Sciatic nerve (tissue), 2 donors: Measurements from ENCODE around the gene LRRC7. TPM values are rescaled to one million over a fixed set of nuclear protein-coding genes. Genes with fewer than 3 reads are reported as not detected.

Experiments used
- ATAC-seq: fragments of 200-7000 bp; cut with Tn5 transposase; one replicate; pipeline ENCODE4 v1.9.1; 2020; ENCODE audit warnings: mild to moderate bottlenecking, moderate library complexity
- DNase-seq: peaks from one replicate; pipeline ENCODE4 v3.0.0-alpha.2; 2020; ENCODE audit warnings: low spot score
- intact Hi-C: fragments of 100-400 bp; cut with DNase I; formaldehyde crosslinking; loops from one replicate; pipeline ENCODE4 v1.14.2; 2022
- total RNA-seq: library from RNA; stranded (reverse); fragmentation: NEBNext Ultra II Directional; extraction: Animal tissue kit (Norgen Biotek cat#: 25700); gene quantifications from one replicate; pipeline ENCODE4 v1.2.1, GENCODE V29; 2021
- donor health status: DM: no; HTN: no; CAD: no.
- donor health status: DM: no; HTN: no; CAD: no.

LRRC7 gene
- total RNA-seq, 1 donor from 2014 or later = 42.4 TPM

DNA sequence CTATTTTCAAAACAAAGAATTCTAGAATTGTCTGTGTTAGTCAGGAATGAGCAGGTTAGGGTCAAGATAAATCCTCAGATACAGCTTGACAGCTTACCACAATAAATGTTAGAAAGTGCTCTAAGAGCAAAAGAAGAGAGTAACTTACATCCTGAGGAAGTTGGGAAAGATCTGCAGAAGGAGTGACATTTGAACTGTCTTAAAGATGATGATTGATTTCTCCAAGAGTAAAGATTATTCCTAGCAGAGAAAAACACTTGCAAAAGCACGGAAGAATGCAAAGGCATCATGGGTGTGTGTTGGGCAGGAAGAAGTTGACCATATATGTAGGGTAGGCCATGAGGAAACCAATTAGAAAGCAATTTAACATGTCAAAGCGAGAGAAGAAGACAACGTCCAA lies 175.4 kb downstream of the LRRC7 start:
- DNase-seq (no peak), ATAC-seq (no peak)
- intact Hi-C loops = no loop called here

DNA sequence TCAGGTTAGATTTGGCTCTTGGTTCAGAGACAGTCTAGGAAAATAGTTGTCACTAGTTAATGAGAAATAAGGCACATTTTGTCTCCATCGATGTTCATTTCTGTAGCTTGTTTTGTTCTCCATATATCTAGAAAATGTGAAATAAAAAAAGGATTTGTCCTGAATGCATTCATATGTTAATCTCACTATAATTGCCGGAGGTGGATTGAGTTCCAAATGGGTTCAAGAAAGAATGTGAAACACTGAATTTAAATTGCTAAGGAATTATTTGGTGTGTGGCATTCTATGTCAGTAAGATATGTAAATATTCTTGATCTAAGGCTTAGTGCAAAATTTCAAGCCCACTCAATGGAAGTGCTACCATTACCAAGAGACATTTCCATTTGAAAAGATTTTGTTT lies 176.7 kb downstream of the LRRC7 start:
- ATAC-seq = no peak
- no peak for DNase-seq

DNA sequence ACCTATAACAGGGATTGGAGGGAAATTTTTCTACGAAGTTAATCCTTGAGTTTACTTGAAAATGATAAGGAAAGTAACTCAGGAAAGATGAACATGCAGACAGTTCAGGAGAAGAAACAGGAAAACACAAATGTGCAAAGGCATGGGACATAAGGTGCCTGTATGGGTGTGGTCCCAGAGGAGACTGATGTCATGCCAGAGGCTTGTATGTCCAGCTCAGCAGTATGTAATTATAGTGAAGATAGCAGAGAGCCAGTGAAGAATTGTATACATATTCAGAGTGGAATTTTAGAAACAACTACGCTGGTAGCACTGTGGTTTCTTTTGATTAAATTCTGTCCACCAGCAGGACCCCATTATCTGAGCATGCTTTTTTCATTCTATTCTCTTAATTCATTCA lies 179.5 kb downstream of the LRRC7 start:
- no peak for ATAC-seq
- DNase-seq = no peak

More for the DNA sequence above, 176.7 kb downstream of the LRRC7 start:
- intact Hi-C loops = no loop called here

DNA sequence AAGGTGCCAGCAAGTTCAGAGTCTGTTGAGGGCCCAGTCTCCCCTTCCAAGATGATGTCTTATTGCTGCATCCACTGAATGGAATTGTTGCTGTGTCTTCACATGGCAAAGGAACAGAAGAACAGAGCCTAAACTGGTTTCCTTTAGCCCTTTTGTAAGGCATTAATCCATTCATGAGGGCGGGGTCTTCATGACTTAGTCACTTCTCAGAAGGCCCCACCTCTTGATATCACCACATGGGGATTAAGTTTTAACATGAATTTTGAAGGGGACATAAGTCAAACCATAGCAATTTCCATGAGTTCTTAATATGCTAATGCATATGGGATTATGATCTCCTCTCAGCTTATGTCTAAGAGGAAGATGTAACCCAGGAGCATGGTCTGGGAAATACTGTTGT lies 182.9 kb downstream of the LRRC7 start:
- no peak for ATAC-seq
- no peak for DNase-seq
- intact Hi-C loops = no loop called here

More for the DNA sequence above, 179.5 kb downstream of the LRRC7 start:
- intact Hi-C loops = no loop called here

DNA sequence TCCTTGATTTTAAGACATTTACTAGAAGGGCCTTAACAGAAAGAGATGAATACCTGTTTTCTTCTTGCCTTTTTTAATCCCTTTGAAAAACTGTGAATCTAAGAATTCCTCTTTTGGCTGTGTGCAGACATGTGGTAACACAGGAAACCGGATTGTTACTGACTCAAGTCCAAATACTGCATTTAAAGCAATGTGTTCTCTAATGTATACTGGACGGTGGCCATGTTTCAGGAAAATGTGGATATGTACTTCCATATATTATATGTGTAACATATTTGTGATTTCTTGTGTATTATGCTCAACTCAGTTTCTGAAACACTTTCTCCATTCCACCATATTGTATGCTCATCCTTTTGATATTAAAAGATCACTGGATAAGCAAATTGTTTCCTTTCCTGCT lies 185.1 kb downstream of the LRRC7 start:
- no peak for ATAC-seq
- intact Hi-C loops = no loop called here

DNA sequence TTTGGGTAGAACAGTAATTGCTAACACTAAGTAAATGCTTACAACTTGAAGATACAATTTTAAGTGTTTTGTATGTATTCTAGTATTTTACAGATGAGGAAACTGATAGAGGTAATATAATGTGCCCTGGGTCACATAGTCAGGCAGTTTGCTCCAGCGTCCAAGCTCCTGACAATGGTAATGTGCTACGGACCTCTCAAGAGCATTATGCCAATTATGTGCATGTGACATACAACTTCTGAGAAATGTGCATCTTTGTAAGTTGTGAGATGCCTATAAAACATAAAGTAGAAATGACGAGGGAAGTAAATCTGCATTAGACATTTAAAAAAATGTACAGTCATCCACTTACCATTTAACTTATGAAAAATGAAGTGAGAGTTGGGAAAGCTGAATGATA lies 186.8 kb downstream of the LRRC7 start:
- DNase-seq = no peak
- intact Hi-C loops = no loop called here
- no peak for ATAC-seq

More for the DNA sequence above, 185.1 kb downstream of the LRRC7 start:
- DNase-seq = no peak

DNA sequence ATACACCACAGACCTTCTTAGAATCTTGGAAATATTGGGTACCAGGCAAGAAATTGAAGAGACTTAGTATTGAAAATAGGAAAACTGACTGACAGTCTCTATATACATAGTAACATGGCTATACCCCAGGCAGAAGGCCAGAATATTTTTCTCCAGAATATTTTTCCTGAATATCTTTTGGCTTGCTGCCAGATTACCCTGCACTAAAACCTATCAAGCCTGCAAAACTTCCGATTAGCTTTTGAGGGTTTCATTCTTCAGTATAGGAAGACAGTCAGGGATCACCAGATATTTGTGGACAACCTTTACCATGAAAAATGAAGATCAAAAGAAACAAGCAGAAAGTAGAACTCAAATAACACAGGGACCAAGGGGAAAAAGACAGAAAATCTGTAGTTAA lies 187.9 kb downstream of the LRRC7 start:
- ATAC-seq = no peak
- intact Hi-C loops = no loop called here
- DNase-seq = no peak

DNA sequence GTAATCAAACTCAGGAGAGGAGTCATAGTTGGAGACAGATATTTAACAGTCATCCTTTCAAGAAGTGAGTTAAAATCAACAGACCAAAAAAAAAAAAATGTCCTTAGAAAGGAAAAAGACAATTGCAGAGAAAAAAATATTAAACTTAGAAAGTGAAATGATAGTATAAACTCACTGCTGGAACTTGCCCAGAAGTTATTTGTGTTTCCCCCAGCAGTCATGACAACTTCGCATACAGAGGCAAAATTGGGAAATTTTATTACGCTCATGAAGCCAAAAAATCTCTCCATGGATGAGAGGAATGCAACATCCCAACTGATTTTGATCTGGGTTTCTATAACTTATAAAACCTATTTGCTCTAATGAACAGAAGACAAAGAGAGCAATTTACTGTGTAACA lies 198.2 kb downstream of the LRRC7 start:
- no peak for ATAC-seq
- intact Hi-C loops = no loop called here
- no peak for DNase-seq

DNA sequence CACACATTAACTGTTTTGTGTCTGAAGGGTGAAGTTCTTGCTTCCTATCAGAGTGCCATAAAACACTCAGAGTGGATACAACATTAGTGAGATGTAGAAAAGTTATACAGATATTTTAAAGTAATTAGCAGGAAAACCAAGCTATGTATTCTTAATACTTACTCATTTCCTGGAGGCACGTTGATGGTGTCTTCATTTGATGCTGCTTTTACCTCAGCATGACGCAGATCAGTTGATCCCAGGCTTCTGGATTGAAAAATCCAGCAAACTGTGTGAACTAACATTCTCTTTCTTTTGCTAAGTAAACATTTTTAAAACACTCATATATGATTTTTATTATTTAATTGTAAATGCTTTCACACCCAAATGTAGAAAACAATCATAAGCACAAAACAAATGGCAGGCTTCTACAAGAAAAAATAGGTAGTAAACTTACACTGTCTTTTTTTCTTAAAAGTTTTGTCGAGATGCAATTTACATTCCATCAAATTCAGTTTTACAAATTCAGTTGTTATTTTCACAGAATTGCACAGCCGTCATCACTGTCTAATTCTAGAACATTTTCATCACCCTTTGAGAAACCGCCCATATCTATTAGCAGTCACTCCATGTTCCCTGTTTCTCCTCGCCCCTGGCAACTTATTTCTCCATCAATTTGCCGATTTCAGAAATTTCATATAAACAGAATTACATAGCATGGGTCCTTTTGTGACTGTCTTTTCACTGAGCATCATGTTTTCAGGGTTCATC lies 198.9 kb downstream of the LRRC7 start:
- DNase-seq (no peak), ATAC-seq (no peak)
- intact Hi-C loops = no loop called here

DNA sequence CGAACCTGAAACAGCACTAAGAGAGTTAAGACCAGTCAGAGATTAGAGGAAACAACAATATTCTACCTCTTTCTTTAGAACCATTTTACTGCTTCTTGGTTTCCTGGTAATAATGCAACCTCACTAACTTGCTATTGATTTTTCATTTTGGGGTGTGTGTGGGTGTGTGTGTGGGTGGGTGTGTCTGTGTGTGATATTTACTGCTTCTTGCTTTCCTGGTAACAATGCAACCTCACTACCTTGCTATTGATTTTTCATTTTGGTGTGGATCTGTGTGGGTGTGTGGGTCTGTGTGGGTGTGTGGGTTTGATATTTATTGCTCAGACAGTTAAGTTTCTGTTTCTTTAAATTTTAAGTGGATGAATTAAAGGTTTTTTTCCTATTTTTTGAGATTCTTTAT lies 208.8 kb downstream of the LRRC7 start:
- DNase-seq (no peak), ATAC-seq (no peak)
- intact Hi-C loops = no loop called here

DNA sequence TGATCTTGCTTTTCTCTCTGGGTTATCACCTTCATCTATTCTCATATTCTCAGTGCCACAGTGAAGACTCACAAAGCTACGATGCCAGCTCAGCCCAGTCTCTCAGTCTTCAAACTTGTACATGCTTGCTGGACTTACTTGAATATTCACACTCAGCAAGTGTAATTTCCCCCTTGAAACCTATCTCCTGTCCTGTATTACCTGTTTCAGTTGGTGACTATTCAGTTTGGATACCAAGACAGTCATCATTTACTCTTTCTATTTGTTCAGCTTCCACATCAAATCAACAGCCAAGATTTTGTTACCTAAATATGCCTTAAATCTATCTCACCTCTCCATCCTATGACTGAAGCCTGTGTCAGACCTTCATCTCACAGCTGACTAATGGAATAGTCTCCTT lies 209.7 kb downstream of the LRRC7 start:
- ATAC-seq (no peak), DNase-seq (no peak)
- intact Hi-C loops = no loop called here

DNA sequence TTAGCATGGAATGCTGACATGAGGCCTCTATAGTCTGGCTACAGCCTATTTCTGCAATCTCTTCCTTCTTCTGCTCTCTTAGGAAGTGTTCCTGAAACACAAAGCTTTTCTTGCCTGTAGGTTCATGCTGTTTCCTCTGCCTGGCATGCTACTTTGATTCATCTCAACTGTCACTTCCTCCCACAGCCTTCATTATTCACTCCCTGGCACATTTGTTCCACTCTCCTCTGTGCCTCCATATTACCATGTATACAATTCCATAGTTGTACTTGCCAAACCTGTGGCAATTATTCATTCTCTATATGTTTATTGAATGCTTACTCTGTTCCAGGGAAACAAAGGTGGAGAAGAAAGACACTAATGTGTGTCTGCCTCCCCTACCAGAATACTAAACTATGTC lies 210.2 kb downstream of the LRRC7 start:
- no peak for ATAC-seq
- intact Hi-C loops = no loop called here
- DNase-seq = no peak

DNA sequence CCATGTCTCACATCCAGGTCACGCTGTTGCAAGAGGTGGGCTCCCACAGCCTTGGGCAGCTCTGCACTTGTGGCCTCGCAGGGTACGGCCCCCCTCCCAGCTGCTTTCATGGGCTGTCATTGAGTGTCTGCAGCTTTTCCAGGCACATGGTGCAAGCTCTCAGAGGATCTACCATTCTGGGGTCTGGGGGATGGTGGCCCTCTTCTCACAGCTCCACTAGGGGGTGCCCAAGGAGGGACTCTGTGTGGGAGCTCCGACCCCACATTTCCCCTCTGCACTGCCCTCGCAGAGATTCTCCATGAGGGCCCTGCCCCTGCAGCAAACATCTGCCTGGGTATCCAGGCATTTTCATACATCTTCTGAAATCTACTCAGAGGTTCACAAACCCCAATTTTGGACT lies 219.4 kb downstream of the LRRC7 start:
- no peak for ATAC-seq
- DNase-seq = no peak
- intact Hi-C loops = no loop called here

DNA sequence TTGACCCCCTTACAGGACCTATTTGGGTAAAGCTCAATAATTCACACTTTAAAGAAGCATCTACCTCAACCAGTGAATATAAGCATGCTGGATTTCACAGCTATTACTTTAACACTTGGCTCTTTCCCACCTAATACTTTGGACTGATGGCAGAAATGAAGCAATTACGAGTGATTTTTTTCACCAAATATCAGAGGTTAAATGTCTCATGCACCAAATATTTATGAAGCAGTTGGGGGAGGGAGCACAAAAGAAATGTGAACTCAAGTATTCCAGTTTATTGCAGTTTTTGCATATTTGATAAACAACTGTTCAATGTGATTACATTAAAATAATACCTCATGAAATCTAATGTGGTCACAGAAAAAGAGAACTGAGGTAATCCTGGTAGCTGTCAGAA lies 223.6 kb downstream of the LRRC7 start:
- DNase-seq (no peak), ATAC-seq (no peak)
- intact Hi-C loops = no loop called here

DNA sequence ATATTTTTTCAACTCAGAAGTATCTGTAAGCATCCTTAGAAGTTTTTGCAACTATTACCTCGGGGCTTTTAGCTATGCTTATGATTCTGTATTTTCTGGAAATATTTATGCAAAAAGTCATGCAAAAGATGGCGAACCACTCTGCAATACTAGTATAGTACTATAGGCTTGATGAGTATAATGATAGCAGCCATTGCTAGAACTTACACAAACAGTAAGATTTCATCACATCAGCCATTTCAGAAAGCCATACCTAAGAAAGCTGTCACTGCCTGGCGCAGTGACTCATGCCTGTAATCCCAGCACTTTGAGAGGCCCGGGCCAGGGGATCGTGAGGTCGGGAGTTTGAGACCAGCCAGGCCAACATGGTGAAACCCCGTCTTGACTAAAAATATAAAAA lies 227.1 kb downstream of the LRRC7 start:
- ATAC-seq = no peak
- intact Hi-C loops = no loop called here
- DNase-seq = no peak

DNA sequence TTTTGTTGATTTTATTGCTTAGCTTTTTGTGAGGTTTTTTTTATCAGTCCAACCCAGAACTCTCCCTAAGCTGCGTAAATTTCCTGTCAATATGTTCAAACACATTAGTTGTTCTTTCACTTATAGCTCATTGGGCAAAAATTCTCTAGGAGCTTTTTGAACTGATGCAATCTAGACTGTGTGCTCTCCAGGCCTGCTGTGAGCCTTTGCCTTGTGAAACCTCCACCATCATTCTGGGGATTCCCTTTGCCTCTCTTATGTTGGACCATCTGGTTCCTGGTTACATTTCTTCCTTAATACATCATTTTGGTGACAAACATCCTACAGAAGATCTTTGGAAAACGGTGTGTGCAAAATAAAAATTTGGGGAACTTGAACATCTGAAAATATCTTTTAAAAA lies 247.2 kb downstream of the LRRC7 start:
- ATAC-seq = no peak
- intact Hi-C loops = loop anchor here (10.0 kb wide), 1 partner anchor 490 kb away; no protein-coding TSS in a partner anchor

DNA sequence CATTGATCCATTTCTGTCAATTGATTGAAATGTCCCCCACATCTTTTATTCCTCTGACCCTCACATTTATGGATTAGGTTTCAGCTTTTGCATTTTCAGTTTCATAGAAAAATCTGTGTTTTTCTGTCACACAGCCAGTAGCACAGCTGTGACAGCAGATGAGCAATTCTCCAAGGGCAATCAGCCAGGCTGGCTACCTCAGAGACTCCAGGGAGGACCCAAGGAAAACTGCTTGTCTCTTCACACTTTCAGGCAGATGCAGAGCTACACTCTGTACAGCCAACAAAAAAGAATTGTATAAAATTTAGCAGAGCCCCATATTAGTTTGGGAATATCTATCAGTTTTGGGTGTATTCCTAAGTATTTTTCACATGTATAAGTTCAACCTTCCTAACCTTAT lies 257.2 kb downstream of the LRRC7 start:
- ATAC-seq = no peak
- intact Hi-C loops = no loop called here
- no peak for DNase-seq

More for the DNA sequence above, 247.2 kb downstream of the LRRC7 start:
- DNase-seq = no peak

DNA sequence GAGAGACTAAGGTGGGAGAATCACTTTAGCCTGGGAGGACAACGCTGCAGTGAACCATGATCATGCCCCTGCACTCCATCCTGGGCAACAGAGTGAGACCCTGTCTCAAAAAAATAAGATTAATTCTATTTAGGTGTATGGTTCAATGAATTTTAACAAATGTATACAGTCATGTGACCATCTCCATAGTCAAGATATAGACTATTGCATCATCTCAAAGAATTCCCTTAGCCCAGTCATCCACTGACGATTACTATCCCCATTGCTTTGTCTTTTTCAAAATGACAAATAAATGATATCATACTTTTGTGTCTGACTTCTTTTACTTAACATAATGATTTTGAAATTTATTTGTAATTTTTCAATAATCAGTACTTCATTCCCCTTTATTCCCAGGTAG lies 260.0 kb downstream of the LRRC7 start:
- ATAC-seq (no peak), DNase-seq (no peak)
- intact Hi-C loops = no loop called here

DNA sequence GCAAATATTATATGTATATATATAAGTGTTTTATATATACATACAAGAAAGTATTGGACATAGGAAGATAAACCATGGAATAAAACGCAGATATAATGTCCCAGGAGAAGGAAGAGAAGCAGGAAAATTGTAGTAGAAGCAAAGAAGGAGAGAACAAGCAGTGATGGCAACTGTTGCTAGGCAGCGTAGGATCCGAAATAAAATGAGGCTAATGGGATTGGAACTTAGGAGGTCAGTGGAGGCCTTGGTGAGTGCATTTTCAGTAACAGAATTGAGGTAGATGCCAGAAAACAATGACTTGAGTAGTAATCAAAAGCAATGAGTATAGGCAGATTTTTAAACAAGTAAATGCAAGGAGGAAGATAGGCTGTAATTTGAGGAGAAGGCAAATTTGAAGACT lies 265.8 kb downstream of the LRRC7 start:
- DNase-seq = no peak
- intact Hi-C loops = no loop called here
- ATAC-seq = no peak

DNA sequence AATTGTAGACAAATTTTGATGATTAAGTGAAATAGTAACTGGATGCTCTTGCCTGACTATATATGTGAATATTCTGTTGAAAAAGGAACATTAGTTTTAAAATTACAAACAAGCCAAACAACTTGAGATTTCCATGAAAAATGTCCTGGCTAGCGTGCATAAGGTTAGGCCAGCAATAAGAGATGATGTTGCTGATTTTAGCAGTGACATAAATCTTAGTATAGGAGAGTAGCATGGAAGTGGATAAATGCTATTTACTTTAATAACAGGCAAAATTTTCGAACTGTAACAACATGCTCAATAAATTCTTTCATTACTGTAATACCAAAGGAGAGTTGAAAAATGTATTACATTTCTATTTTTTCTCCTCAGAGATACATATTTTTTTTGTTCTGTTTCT lies 266.6 kb downstream of the LRRC7 start:
- intact Hi-C loops = no loop called here
- DNase-seq = no peak
- no peak for ATAC-seq

DNA sequence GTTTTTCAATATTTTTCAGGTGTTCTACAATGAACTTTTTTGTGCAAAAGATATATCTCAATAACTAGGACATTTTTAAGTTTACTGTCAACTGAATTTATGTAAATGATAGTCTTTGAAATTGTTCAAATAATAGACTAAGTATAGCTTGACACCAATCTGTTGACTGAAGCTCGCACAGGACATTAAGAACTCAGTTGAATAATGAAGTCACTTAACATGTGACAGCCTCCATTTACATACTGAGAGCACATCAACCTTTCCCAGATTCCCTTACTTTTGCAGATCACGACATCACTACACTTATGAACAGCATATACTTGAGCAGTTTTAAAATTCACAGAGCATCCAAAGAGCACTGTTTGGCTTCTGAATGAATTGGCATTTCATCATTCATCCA lies 268.2 kb downstream of the LRRC7 start:
- DNase-seq (no peak), ATAC-seq (no peak)
- intact Hi-C loops = no loop called here
